H9 (cell line): ENCODE measurements around the gene MGAT5B. TPM values are rescaled to one million over a fixed set of nuclear protein-coding genes. Genes with fewer than 3 reads are reported as not detected.

Experiments
- DNase-seq: peaks from one replicate; pipeline ENCODE4 v3.0.0-alpha.2; 2017
- H2AFZ ChIP-seq: one replicate; pipeline ENCODE4 v1.6.1; 2013; ENCODE audit warnings: mild to moderate bottlenecking, low read length, control low read depth, moderate library complexity
- H2AK5ac ChIP-seq: 2 replicates; pipeline ENCODE4 v1.6.1; 2013; ENCODE audit warnings: low read length, control low read depth, mixed read lengths; ENCODE audit not compliant: insufficient read length
- H2BK120ac ChIP-seq: one replicate; pipeline ENCODE4 v1.6.1; 2013; ENCODE audit warnings: low read depth, mild to moderate bottlenecking, low read length, control low read depth, inconsistent platforms; ENCODE audit not compliant: poor library complexity, severe bottlenecking
- H2BK12ac ChIP-seq: 2 replicates; pipeline ENCODE4 v1.6.1; 2013; ENCODE audit warnings: low read length, control low read depth, mixed read lengths, low read depth; ENCODE audit not compliant: insufficient read length
- H2BK15ac ChIP-seq: 2 replicates; pipeline ENCODE4 v1.6.1; 2013; ENCODE audit warnings: low read depth, low read length, control low read depth
- H2BK20ac ChIP-seq: one replicate; pipeline ENCODE4 v1.6.1; 2013; ENCODE audit warnings: low read depth, mild to moderate bottlenecking, low read length, control low read depth, inconsistent platforms; ENCODE audit not compliant: poor library complexity, severe bottlenecking
- H2BK5ac ChIP-seq: 2 replicates; pipeline ENCODE4 v1.6.1; 2013; ENCODE audit warnings: low read length, control low read depth, mixed read lengths; ENCODE audit not compliant: insufficient read length
- H3K14ac ChIP-seq: 2 replicates; pipeline ENCODE4 v1.6.1; 2013; ENCODE audit warnings: low read length, control low read depth; ENCODE audit not compliant: insufficient read depth
- H3K18ac ChIP-seq: 2 replicates; pipeline ENCODE4 v1.6.1; 2013; ENCODE audit warnings: low read depth, mild to moderate bottlenecking, mixed read lengths, low read length, control low read depth; ENCODE audit not compliant: insufficient read length
- H3K23ac ChIP-seq: 2 replicates; pipeline ENCODE4 v1.6.1; 2013; ENCODE audit warnings: low read length, control low read depth, mixed read lengths, low read depth; ENCODE audit not compliant: insufficient read length
- H3K23me2 ChIP-seq: 2 replicates; pipeline ENCODE4 v1.6.1; 2013; ENCODE audit warnings: low read depth, mild to moderate bottlenecking, mixed read lengths, low read length, control low read depth; ENCODE audit not compliant: insufficient read length, poor library complexity, severe bottlenecking
- H3K27ac ChIP-seq: 2 replicates; pipeline ENCODE4 v1.5.1; 2013; ENCODE audit warnings: low read length, control low read depth, mixed read lengths, low read depth; ENCODE audit not compliant: insufficient read length
- H3K27me3 ChIP-seq: 2 replicates; pipeline ENCODE4 v1.6.1; 2013; ENCODE audit warnings: low read length, control low read depth, inconsistent platforms; ENCODE audit not compliant: insufficient read depth
- H3K4ac ChIP-seq: 2 replicates; pipeline ENCODE4 v1.6.1; 2013; ENCODE audit warnings: low read depth, mild to moderate bottlenecking, control low read depth, inconsistent platforms, low read length, moderate library complexity
- H3K4me1 ChIP-seq: 2 replicates; pipeline ENCODE4 v1.6.1; 2013; ENCODE audit warnings: low read length, control low read depth, inconsistent platforms; ENCODE audit not compliant: insufficient read depth
- H3K4me2 ChIP-seq: 2 replicates; pipeline ENCODE4 v1.6.1; 2013; ENCODE audit warnings: low read length, control low read depth, mixed read lengths; ENCODE audit not compliant: insufficient read length, insufficient read depth
- H3K56ac ChIP-seq: 2 replicates; pipeline ENCODE4 v1.6.1; 2013; ENCODE audit warnings: low read depth, mild to moderate bottlenecking, mixed read lengths, low read length, control low read depth; ENCODE audit not compliant: insufficient read length
- H3K79me1 ChIP-seq: 2 replicates; pipeline ENCODE4 v1.6.1; 2013; ENCODE audit warnings: low read depth, mild to moderate bottlenecking, moderate library complexity, low read length, control low read depth, inconsistent platforms; ENCODE audit not compliant: insufficient read depth, poor library complexity, severe bottlenecking
- H3K79me2 ChIP-seq: 2 replicates; pipeline ENCODE4 v1.6.1; 2013; ENCODE audit warnings: low read length, control low read depth, inconsistent platforms; ENCODE audit not compliant: insufficient read depth
- H3K9ac ChIP-seq: 2 replicates; pipeline ENCODE4 v1.6.1; 2013; ENCODE audit warnings: low read length, control low read depth, mixed read lengths; ENCODE audit not compliant: insufficient read length; ENCODE audit errors: extremely low read depth
- H3K9me3 ChIP-seq: one replicate; pipeline ENCODE4 v1.6.1; 2013; ENCODE audit warnings: low read depth, low read length, inconsistent platforms; ENCODE audit not compliant: control insufficient read depth
- H3T11ph ChIP-seq: one replicate; pipeline ENCODE4 v1.6.1; 2013; ENCODE audit warnings: mild to moderate bottlenecking, low read length, control low read depth, inconsistent platforms
- H4K20me1 ChIP-seq: one replicate; pipeline ENCODE4 v1.6.1; 2013; ENCODE audit not compliant: control insufficient read depth, insufficient read length, insufficient read depth
- H4K5ac ChIP-seq: 2 replicates; pipeline ENCODE4 v1.6.1; 2013; ENCODE audit warnings: low read depth, mild to moderate bottlenecking, mixed read lengths, low read length, control low read depth; ENCODE audit not compliant: insufficient read length
- H4K8ac ChIP-seq: replicated peaks from 2 replicates; pipeline ENCODE4 v1.6.1; 2013; ENCODE audit warnings: low read length, control low read depth, mixed read lengths, low read depth; ENCODE audit not compliant: insufficient read length
- H4K91ac ChIP-seq: 2 replicates; pipeline ENCODE4 v1.6.1; 2013; ENCODE audit warnings: low read depth, mild to moderate bottlenecking, moderate library complexity, mixed read lengths, low read length, control low read depth; ENCODE audit not compliant: insufficient read length
- H3K27ac Mint-ChIP-seq, 3 experiments: 2 replicates in 2 of 3; 3 replicates in 1 of 3; pipeline ENCODE4 v1.8.0; 2020 to 2021; ENCODE audit warnings: mixed read lengths in 3 of 3, mild to moderate bottlenecking in 1 of 3, moderate library complexity in 1 of 3
- H3K27me3 Mint-ChIP-seq: 2 replicates; pipeline ENCODE4 v1.8.0; 2021; ENCODE audit warnings: low read depth, mild to moderate bottlenecking, moderate library complexity, mixed read lengths
- H3K36me3 Mint-ChIP-seq, 3 experiments: 2 replicates in 2 of 3; 3 replicates in 1 of 3; pipeline ENCODE4 v1.8.0; 2020 to 2021; ENCODE audit warnings: low read depth in 3 of 3, mixed read lengths in 3 of 3; ENCODE audit not compliant: insufficient read depth in 1 of 3
- H3K4me1 Mint-ChIP-seq, 2 experiments: 2 replicates each; pipeline ENCODE4 v1.8.0; 2020; ENCODE audit warnings: mixed read lengths in 2 of 2
- H3K4me3 Mint-ChIP-seq, 2 experiments: 2 replicates in 1 of 2; 3 replicates in 1 of 2; pipeline ENCODE4 v1.8.0; 2020 to 2021; ENCODE audit warnings: mild to moderate bottlenecking in 2 of 2, mixed read lengths in 2 of 2, moderate library complexity in 1 of 2
- H3K9me3 Mint-ChIP-seq, 2 experiments: 2 replicates in 1 of 2; 3 replicates in 1 of 2; pipeline ENCODE4 v1.8.0; 2020; ENCODE audit warnings: mild to moderate bottlenecking in 2 of 2, mixed read lengths in 2 of 2, moderate library complexity in 1 of 2
- WGBS: extraction: QIAGEN DNeasy Blood & Tissue Kit; methylation state at CpG from one replicate; pipeline ENCODE4 v1.1.7; 2013; ENCODE audit warnings: missing lambda C conversion rate, low lambda C conversion rate, mixed read lengths; ENCODE audit not compliant: insufficient read length; ENCODE audit errors: extremely low coverage; 5-methylcytosine and 5-hydroxymethylcytosine counted together
- total RNA-seq: library from RNA; stranded (reverse); gene quantifications from 2 replicates; pipeline ENCODE4 v1.2.1, GENCODE V29; 2021
- TF ChIP-seq, protein P1 (sequence below): fragments of 200-600 bp; sonication (generic); conservative IDR thresholded peaks from 3 replicates; pipeline ENCODE4 v1.8.0; 2021; ENCODE audit warnings: antibody characterized with exemption, mild to moderate bottlenecking

The MGAT5B gene
- total RNA-seq, 1 experiment from 2014 or later: 4.9 TPM

DNA sequence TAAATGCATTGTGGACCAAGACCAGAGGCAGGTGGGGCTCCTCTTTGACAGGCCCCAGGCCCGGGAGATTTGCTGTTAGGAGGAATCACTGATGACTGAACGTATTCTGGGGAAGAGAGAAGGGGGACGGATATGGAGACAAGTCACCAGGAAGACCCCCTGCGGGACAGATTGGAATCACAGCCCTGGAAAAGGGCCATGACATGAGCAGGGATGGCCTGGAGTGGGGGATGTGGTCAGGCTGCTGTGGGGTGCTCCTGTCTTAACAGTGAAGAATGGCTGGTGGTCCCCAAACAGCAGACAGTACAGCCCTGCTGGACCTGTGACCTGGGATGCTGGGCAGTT lies 23.7 kb upstream of the MGAT5B start:
- no peaks in the 10 kb centered on the region for H3K9me3 Mint-ChIP-seq
- no peak overlapping the region for H3K23ac ChIP-seq

More for the DNA sequence above, 23.7 kb upstream of the MGAT5B start:
- H3K56ac ChIP-seq: no peak overlapping the region
- H3K79me1 ChIP-seq: no peaks in the 10 kb centered on the region
- H3T11ph ChIP-seq: no peak overlapping the region
- H4K8ac ChIP-seq: no peak overlapping the region
- no peaks in the 10 kb centered on the region for H3K9me3 ChIP-seq
- Mint-ChIP-seq H3K27me3 (peaks cover 45% of the 10 kb centered on the region), H3K4me1 (peaks cover 35 to 40% of the 10 kb centered on the region in 2 experiments), H3K27ac (no peak overlapping the region), H3K4me3 (no peak overlapping the region), H3K36me3 (no peaks in the 10 kb centered on the region)
- H2BK15ac ChIP-seq: no peak overlapping the region
- no peak overlapping the region for H3K18ac ChIP-seq
- H2BK12ac ChIP-seq: no peak overlapping the region
- H3K27ac ChIP-seq: no peak overlapping the region
- H3K23me2 ChIP-seq: peaks cover 19% of the 10 kb centered on the region
- H4K91ac ChIP-seq: no peak overlapping the region
- H3K79me2 ChIP-seq: no peaks in the 10 kb centered on the region
- H4K20me1 ChIP-seq: no peaks in the 10 kb centered on the region
- no CpG with 5 or more reads among the region's 4 CpGs for WGBS
- H2AK5ac ChIP-seq: no peak overlapping the region
- H3K9ac ChIP-seq: no peak overlapping the region
- no peaks in the 10 kb centered on the region; the same call in 1 of the 2 replicates for H3K27me3 ChIP-seq
- H2AFZ ChIP-seq: no peak overlapping the region
- H2BK5ac ChIP-seq: no peak overlapping the region
- no peak overlapping the region for H3K4me2 ChIP-seq
- TF ChIP-seq, protein P1, sequence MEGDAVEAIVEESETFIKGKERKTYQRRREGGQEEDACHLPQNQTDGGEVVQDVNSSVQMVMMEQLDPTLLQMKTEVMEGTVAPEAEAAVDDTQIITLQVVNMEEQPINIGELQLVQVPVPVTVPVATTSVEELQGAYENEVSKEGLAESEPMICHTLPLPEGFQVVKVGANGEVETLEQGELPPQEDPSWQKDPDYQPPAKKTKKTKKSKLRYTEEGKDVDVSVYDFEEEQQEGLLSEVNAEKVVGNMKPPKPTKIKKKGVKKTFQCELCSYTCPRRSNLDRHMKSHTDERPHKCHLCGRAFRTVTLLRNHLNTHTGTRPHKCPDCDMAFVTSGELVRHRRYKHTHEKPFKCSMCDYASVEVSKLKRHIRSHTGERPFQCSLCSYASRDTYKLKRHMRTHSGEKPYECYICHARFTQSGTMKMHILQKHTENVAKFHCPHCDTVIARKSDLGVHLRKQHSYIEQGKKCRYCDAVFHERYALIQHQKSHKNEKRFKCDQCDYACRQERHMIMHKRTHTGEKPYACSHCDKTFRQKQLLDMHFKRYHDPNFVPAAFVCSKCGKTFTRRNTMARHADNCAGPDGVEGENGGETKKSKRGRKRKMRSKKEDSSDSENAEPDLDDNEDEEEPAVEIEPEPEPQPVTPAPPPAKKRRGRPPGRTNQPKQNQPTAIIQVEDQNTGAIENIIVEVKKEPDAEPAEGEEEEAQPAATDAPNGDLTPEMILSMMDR: no peak
- peaks cover 11% of the 10 kb centered on the region; the same call in 1 of the 2 replicates for H3K4me1 ChIP-seq
- no peak overlapping the region for H2BK120ac ChIP-seq
- no peak overlapping the region for H3K14ac ChIP-seq
- H2BK20ac ChIP-seq: no peak overlapping the region
- no peak for DNase-seq
- H3K4ac ChIP-seq: no peak overlapping the region
- H4K5ac ChIP-seq: no peak overlapping the region
